H9 (cell line): ENCODE data around the gene LONP2. TPM values are rescaled to one million over a fixed set of nuclear protein-coding genes. Genes with fewer than 3 reads are reported as not detected.

ENCODE experiments used
- DNase-seq: peaks from one replicate; pipeline ENCODE4 v3.0.0-alpha.2; 2017
- H2AFZ ChIP-seq: one replicate; pipeline ENCODE4 v1.6.1; 2013; ENCODE audit warnings: mild to moderate bottlenecking, low read length, control low read depth, moderate library complexity
- H2AK5ac ChIP-seq: 2 replicates; pipeline ENCODE4 v1.6.1; 2013; ENCODE audit warnings: low read length, control low read depth, mixed read lengths; ENCODE audit not compliant: insufficient read length
- H2BK120ac ChIP-seq: one replicate; pipeline ENCODE4 v1.6.1; 2013; ENCODE audit warnings: low read depth, mild to moderate bottlenecking, low read length, control low read depth, inconsistent platforms; ENCODE audit not compliant: poor library complexity, severe bottlenecking
- H2BK12ac ChIP-seq: 2 replicates; pipeline ENCODE4 v1.6.1; 2013; ENCODE audit warnings: low read length, control low read depth, mixed read lengths, low read depth; ENCODE audit not compliant: insufficient read length
- H2BK15ac ChIP-seq: 2 replicates; pipeline ENCODE4 v1.6.1; 2013; ENCODE audit warnings: low read depth, low read length, control low read depth
- H2BK20ac ChIP-seq: one replicate; pipeline ENCODE4 v1.6.1; 2013; ENCODE audit warnings: low read depth, mild to moderate bottlenecking, low read length, control low read depth, inconsistent platforms; ENCODE audit not compliant: poor library complexity, severe bottlenecking
- H2BK5ac ChIP-seq: 2 replicates; pipeline ENCODE4 v1.6.1; 2013; ENCODE audit warnings: low read length, control low read depth, mixed read lengths; ENCODE audit not compliant: insufficient read length
- H3K14ac ChIP-seq: 2 replicates; pipeline ENCODE4 v1.6.1; 2013; ENCODE audit warnings: low read length, control low read depth; ENCODE audit not compliant: insufficient read depth
- H3K18ac ChIP-seq: 2 replicates; pipeline ENCODE4 v1.6.1; 2013; ENCODE audit warnings: low read depth, mild to moderate bottlenecking, mixed read lengths, low read length, control low read depth; ENCODE audit not compliant: insufficient read length
- H3K23ac ChIP-seq: 2 replicates; pipeline ENCODE4 v1.6.1; 2013; ENCODE audit warnings: low read length, control low read depth, mixed read lengths, low read depth; ENCODE audit not compliant: insufficient read length
- H3K23me2 ChIP-seq: 2 replicates; pipeline ENCODE4 v1.6.1; 2013; ENCODE audit warnings: low read depth, mild to moderate bottlenecking, mixed read lengths, low read length, control low read depth; ENCODE audit not compliant: insufficient read length, poor library complexity, severe bottlenecking
- H3K27ac ChIP-seq: 2 replicates; pipeline ENCODE4 v1.5.1; 2013; ENCODE audit warnings: low read length, control low read depth, mixed read lengths, low read depth; ENCODE audit not compliant: insufficient read length
- H3K27me3 ChIP-seq: 2 replicates; pipeline ENCODE4 v1.6.1; 2013; ENCODE audit warnings: low read length, control low read depth, inconsistent platforms; ENCODE audit not compliant: insufficient read depth
- H3K4ac ChIP-seq: 2 replicates; pipeline ENCODE4 v1.6.1; 2013; ENCODE audit warnings: low read depth, mild to moderate bottlenecking, control low read depth, inconsistent platforms, low read length, moderate library complexity
- H3K4me1 ChIP-seq: 2 replicates; pipeline ENCODE4 v1.6.1; 2013; ENCODE audit warnings: low read length, control low read depth, inconsistent platforms; ENCODE audit not compliant: insufficient read depth
- H3K4me2 ChIP-seq: 2 replicates; pipeline ENCODE4 v1.6.1; 2013; ENCODE audit warnings: low read length, control low read depth, mixed read lengths; ENCODE audit not compliant: insufficient read length, insufficient read depth
- H3K56ac ChIP-seq: 2 replicates; pipeline ENCODE4 v1.6.1; 2013; ENCODE audit warnings: low read depth, mild to moderate bottlenecking, mixed read lengths, low read length, control low read depth; ENCODE audit not compliant: insufficient read length
- H3K79me1 ChIP-seq: 2 replicates; pipeline ENCODE4 v1.6.1; 2013; ENCODE audit warnings: low read depth, mild to moderate bottlenecking, moderate library complexity, low read length, control low read depth, inconsistent platforms; ENCODE audit not compliant: insufficient read depth, poor library complexity, severe bottlenecking
- H3K79me2 ChIP-seq: 2 replicates; pipeline ENCODE4 v1.6.1; 2013; ENCODE audit warnings: low read length, control low read depth, inconsistent platforms; ENCODE audit not compliant: insufficient read depth
- H3K9ac ChIP-seq: 2 replicates; pipeline ENCODE4 v1.6.1; 2013; ENCODE audit warnings: low read length, control low read depth, mixed read lengths; ENCODE audit not compliant: insufficient read length; ENCODE audit errors: extremely low read depth
- H3K9me3 ChIP-seq: one replicate; pipeline ENCODE4 v1.6.1; 2013; ENCODE audit warnings: low read depth, low read length, inconsistent platforms; ENCODE audit not compliant: control insufficient read depth
- H3T11ph ChIP-seq: one replicate; pipeline ENCODE4 v1.6.1; 2013; ENCODE audit warnings: mild to moderate bottlenecking, low read length, control low read depth, inconsistent platforms
- H4K20me1 ChIP-seq: one replicate; pipeline ENCODE4 v1.6.1; 2013; ENCODE audit not compliant: control insufficient read depth, insufficient read length, insufficient read depth
- H4K5ac ChIP-seq: 2 replicates; pipeline ENCODE4 v1.6.1; 2013; ENCODE audit warnings: low read depth, mild to moderate bottlenecking, mixed read lengths, low read length, control low read depth; ENCODE audit not compliant: insufficient read length
- H4K8ac ChIP-seq: replicated peaks from 2 replicates; pipeline ENCODE4 v1.6.1; 2013; ENCODE audit warnings: low read length, control low read depth, mixed read lengths, low read depth; ENCODE audit not compliant: insufficient read length
- H4K91ac ChIP-seq: 2 replicates; pipeline ENCODE4 v1.6.1; 2013; ENCODE audit warnings: low read depth, mild to moderate bottlenecking, moderate library complexity, mixed read lengths, low read length, control low read depth; ENCODE audit not compliant: insufficient read length
- H3K27ac Mint-ChIP-seq, 3 experiments: 2 replicates in 2 of 3; 3 replicates in 1 of 3; pipeline ENCODE4 v1.8.0; 2020 to 2021; ENCODE audit warnings: mixed read lengths in 3 of 3, mild to moderate bottlenecking in 1 of 3, moderate library complexity in 1 of 3
- H3K27me3 Mint-ChIP-seq: 2 replicates; pipeline ENCODE4 v1.8.0; 2021; ENCODE audit warnings: low read depth, mild to moderate bottlenecking, moderate library complexity, mixed read lengths
- H3K36me3 Mint-ChIP-seq, 3 experiments: 2 replicates in 2 of 3; 3 replicates in 1 of 3; pipeline ENCODE4 v1.8.0; 2020 to 2021; ENCODE audit warnings: low read depth in 3 of 3, mixed read lengths in 3 of 3; ENCODE audit not compliant: insufficient read depth in 1 of 3
- H3K4me1 Mint-ChIP-seq, 2 experiments: 2 replicates each; pipeline ENCODE4 v1.8.0; 2020; ENCODE audit warnings: mixed read lengths in 2 of 2
- H3K4me3 Mint-ChIP-seq, 2 experiments: 2 replicates in 1 of 2; 3 replicates in 1 of 2; pipeline ENCODE4 v1.8.0; 2020 to 2021; ENCODE audit warnings: mild to moderate bottlenecking in 2 of 2, mixed read lengths in 2 of 2, moderate library complexity in 1 of 2
- H3K9me3 Mint-ChIP-seq, 2 experiments: 2 replicates in 1 of 2; 3 replicates in 1 of 2; pipeline ENCODE4 v1.8.0; 2020; ENCODE audit warnings: mild to moderate bottlenecking in 2 of 2, mixed read lengths in 2 of 2, moderate library complexity in 1 of 2
- WGBS: extraction: QIAGEN DNeasy Blood & Tissue Kit; methylation state at CpG from one replicate; pipeline ENCODE4 v1.1.7; 2013; ENCODE audit warnings: missing lambda C conversion rate, low lambda C conversion rate, mixed read lengths; ENCODE audit not compliant: insufficient read length; ENCODE audit errors: extremely low coverage; 5-methylcytosine and 5-hydroxymethylcytosine counted together
- total RNA-seq: library from RNA; stranded (reverse); gene quantifications from 2 replicates; pipeline ENCODE4 v1.2.1, GENCODE V29; 2021
- TF ChIP-seq, protein P1 (sequence below): fragments of 200-600 bp; sonication (generic); conservative IDR thresholded peaks from 3 replicates; pipeline ENCODE4 v1.8.0; 2021; ENCODE audit warnings: antibody characterized with exemption, mild to moderate bottlenecking

LONP2 gene
- total RNA-seq, 1 experiment from 2014 or later = 27.8 TPM

- no peaks in the 10 kb centered on the region for H3K23me2 ChIP-seq
- H3K4me3 Mint-ChIP-seq = no peak overlapping the region
- no peaks in the 10 kb centered on the region for H3K9me3 Mint-ChIP-seq
- H2BK12ac ChIP-seq = no peak overlapping the region
- H4K8ac ChIP-seq = no peak overlapping the region
- no peak overlapping the region for H3K4me2 ChIP-seq
- H4K20me1 ChIP-seq = no peaks in the 10 kb centered on the region
- no peak overlapping the region for H2AK5ac ChIP-seq
- no peak overlapping the region for H3K27ac Mint-ChIP-seq
- H3K23ac ChIP-seq = no peak overlapping the region
- no peak overlapping the region for H2BK5ac ChIP-seq
- H3K4me1 Mint-ChIP-seq = no peaks in the 10 kb centered on the region
- no peak overlapping the region for H4K91ac ChIP-seq
- no CpG with 5 or more reads among the region's 2 CpGs for WGBS
- no peak overlapping the region for H3K4ac ChIP-seq
- no peak overlapping the region for H3T11ph ChIP-seq
- H3K36me3 Mint-ChIP-seq = peaks cover 4 to 16% (median 6%) of the 10 kb centered on the region in 3 experiments; a peak in 5 of 7 replicates
- TF ChIP-seq, protein P1, sequence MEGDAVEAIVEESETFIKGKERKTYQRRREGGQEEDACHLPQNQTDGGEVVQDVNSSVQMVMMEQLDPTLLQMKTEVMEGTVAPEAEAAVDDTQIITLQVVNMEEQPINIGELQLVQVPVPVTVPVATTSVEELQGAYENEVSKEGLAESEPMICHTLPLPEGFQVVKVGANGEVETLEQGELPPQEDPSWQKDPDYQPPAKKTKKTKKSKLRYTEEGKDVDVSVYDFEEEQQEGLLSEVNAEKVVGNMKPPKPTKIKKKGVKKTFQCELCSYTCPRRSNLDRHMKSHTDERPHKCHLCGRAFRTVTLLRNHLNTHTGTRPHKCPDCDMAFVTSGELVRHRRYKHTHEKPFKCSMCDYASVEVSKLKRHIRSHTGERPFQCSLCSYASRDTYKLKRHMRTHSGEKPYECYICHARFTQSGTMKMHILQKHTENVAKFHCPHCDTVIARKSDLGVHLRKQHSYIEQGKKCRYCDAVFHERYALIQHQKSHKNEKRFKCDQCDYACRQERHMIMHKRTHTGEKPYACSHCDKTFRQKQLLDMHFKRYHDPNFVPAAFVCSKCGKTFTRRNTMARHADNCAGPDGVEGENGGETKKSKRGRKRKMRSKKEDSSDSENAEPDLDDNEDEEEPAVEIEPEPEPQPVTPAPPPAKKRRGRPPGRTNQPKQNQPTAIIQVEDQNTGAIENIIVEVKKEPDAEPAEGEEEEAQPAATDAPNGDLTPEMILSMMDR = no peak
- H2BK120ac ChIP-seq = no peak overlapping the region
- H3K79me2 ChIP-seq = no peaks in the 10 kb centered on the region
- no peaks in the 10 kb centered on the region for H3K4me1 ChIP-seq
- no peak overlapping the region for H2BK20ac ChIP-seq
- no peak overlapping the region for H3K56ac ChIP-seq
- DNase-seq = no peak
- no peak overlapping the region for H3K9ac ChIP-seq
- H2BK15ac ChIP-seq = no peak overlapping the region
- no peaks in the 10 kb centered on the region for H3K79me1 ChIP-seq
- no peak overlapping the region for H3K14ac ChIP-seq
- H4K5ac ChIP-seq = no peak overlapping the region
- no peaks in the 10 kb centered on the region for H3K9me3 ChIP-seq
- H3K27me3 Mint-ChIP-seq = no peaks in the 10 kb centered on the region
- no peaks in the 10 kb centered on the region for H3K27me3 ChIP-seq
- H3K27ac ChIP-seq = no peak overlapping the region
- H2AFZ ChIP-seq = no peak overlapping the region
- H3K18ac ChIP-seq = no peak overlapping the region
Observed at GRCh38 chr16:48342591-48342990, 98.5 kb downstream of the LONP2 start.
